ENCODE results near the gene TBC1D22A.
"Not testable (repeated sequence)": the region's sequence is repeated elsewhere in the genome, so short reads cannot be mapped to it uniquely, and the experiment has no call there.

Gene TBC1D22A

DNA sequence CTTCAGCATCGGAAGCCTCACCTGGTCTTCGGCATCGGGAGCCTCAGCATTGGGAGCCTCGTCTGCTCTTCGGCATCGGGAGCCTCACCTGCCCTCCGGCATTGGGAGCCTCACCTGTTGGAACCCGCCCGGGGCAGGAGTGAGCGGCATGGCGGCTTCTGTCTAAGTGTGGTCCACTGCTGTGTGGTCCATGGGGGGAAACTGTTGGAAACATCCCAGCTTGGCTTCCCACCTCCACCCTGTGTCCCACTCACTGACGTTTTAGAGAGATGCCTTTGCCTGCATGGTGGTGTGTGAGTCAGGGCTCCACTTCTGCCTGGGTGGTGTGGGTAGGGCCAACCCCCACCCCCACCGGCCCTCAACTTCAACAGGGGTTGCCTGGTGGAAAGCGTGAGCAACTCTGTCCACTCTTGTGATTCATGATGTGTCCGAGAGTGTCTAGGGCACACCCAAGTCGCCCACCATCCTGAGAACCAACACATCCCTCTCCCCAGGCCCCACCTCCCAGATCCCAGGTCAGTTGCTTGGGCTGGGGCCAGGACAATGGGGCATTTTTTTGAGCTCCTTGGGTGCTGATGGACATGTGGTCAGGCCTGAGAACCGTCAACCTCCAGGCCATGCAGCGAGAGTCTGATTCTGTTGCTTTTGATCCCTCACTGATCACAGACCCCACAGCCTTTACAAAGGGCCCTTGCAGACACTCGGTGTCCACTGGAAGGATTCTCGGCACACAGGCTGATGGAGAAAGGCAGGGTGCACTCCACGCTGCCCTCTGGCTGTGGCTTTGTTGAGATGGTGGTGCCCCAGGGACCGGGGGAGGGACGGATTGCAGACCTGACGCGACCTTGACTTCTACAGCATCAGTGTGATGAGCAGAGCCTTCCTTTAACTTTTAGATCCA lies 406.7 kb downstream of the TBC1D22A start:
- Histone ChIP-seq H3K36me3 (ENCODE audit: insufficient read depth, low read length) (peaks cover 18% of the 10 kb centered on the region), H4K20me1 (ENCODE audit: insufficient read depth, low read length) (no peaks in the 10 kb centered on the region), H3K27ac (ENCODE audit: low read depth, low read length, poor library complexity, severe bottlenecking) (no peak overlapping the region), H3K4me2 (ENCODE audit: low read length) (no peak overlapping the region), H3K9ac (ENCODE audit: low read length) (no peak overlapping the region), H2AFZ (ENCODE audit: low read length) (no peak overlapping the region), H3K9me2 (ENCODE audit: low read depth, low read length) (no peaks in the 10 kb centered on the region), H3K4me3 (ENCODE audit: low read depth, low read length, poor library complexity, severe bottlenecking) (no peak overlapping the region), H3K27me3 (ENCODE audit: insufficient read depth, low read length) (no peaks in the 10 kb centered on the region), H3K9me3 (ENCODE audit: low read length) (peaks cover 5% of the 10 kb centered on the region; the same call in 1 of the 2 replicates), H3F3A (ENCODE audit: insufficient read depth, low read length) (no peaks in the 10 kb centered on the region), H3K79me2 (ENCODE audit: insufficient read depth, low read length) (no peaks in the 10 kb centered on the region), H3K4me1 (ENCODE audit: insufficient read depth, low read length, severe bottlenecking) (peaks cover 15% of the 10 kb centered on the region)
- TF ChIP-seq, protein P1, sequence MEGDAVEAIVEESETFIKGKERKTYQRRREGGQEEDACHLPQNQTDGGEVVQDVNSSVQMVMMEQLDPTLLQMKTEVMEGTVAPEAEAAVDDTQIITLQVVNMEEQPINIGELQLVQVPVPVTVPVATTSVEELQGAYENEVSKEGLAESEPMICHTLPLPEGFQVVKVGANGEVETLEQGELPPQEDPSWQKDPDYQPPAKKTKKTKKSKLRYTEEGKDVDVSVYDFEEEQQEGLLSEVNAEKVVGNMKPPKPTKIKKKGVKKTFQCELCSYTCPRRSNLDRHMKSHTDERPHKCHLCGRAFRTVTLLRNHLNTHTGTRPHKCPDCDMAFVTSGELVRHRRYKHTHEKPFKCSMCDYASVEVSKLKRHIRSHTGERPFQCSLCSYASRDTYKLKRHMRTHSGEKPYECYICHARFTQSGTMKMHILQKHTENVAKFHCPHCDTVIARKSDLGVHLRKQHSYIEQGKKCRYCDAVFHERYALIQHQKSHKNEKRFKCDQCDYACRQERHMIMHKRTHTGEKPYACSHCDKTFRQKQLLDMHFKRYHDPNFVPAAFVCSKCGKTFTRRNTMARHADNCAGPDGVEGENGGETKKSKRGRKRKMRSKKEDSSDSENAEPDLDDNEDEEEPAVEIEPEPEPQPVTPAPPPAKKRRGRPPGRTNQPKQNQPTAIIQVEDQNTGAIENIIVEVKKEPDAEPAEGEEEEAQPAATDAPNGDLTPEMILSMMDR (IDR thresholded peaks at IDR 0.05; ENCODE audit: low read length) = no peak
- no peak for TF ChIP-seq EZH2 (IDR thresholded peaks at IDR 0.05; ENCODE audit: borderline replicate concordance, low read length)

DNA sequence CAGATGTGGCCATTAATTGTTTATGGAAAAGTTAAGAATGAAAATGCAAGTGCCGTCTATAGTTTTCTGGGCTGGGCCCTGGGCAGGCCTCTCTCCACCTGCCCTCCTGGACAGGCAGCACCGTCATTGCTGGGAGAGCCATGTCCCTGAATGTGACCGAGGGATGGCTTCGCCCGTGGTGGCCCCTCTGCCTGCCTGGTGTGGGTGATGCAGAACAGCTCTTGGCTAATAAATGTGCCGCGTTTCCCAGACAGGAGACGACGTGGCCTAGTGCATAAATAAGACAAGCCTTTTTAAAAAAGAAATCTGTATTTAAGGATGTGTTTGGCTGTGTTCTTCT lies 407.3 kb downstream of the TBC1D22A start:
- Histone ChIP-seq H2AFZ (ENCODE audit: low read length) (no peak overlapping the region), H4K20me1 (ENCODE audit: insufficient read depth, low read length) (no peaks in the 10 kb centered on the region), H3K4me3 (ENCODE audit: low read depth, low read length, poor library complexity, severe bottlenecking) (no peak overlapping the region), H3K27ac (ENCODE audit: low read depth, low read length, poor library complexity, severe bottlenecking) (no peak overlapping the region), H3K4me1 (ENCODE audit: insufficient read depth, low read length, severe bottlenecking) (peaks cover 14% of the 10 kb centered on the region), H3K9me3 (ENCODE audit: low read length) (peaks cover 5% of the 10 kb centered on the region; the same call in 1 of the 2 replicates), H3F3A (ENCODE audit: insufficient read depth, low read length) (no peaks in the 10 kb centered on the region), H3K27me3 (ENCODE audit: insufficient read depth, low read length) (no peaks in the 10 kb centered on the region), H3K9me2 (ENCODE audit: low read depth, low read length) (no peaks in the 10 kb centered on the region), H3K36me3 (ENCODE audit: insufficient read depth, low read length) (peaks cover 18% of the 10 kb centered on the region), H3K4me2 (ENCODE audit: low read length) (no peak overlapping the region), H3K79me2 (ENCODE audit: insufficient read depth, low read length) (no peaks in the 10 kb centered on the region), H3K9ac (ENCODE audit: low read length) (no peak overlapping the region)
- TF ChIP-seq, protein P1 (IDR thresholded peaks at IDR 0.05; ENCODE audit: low read length) = no peak

DNA sequence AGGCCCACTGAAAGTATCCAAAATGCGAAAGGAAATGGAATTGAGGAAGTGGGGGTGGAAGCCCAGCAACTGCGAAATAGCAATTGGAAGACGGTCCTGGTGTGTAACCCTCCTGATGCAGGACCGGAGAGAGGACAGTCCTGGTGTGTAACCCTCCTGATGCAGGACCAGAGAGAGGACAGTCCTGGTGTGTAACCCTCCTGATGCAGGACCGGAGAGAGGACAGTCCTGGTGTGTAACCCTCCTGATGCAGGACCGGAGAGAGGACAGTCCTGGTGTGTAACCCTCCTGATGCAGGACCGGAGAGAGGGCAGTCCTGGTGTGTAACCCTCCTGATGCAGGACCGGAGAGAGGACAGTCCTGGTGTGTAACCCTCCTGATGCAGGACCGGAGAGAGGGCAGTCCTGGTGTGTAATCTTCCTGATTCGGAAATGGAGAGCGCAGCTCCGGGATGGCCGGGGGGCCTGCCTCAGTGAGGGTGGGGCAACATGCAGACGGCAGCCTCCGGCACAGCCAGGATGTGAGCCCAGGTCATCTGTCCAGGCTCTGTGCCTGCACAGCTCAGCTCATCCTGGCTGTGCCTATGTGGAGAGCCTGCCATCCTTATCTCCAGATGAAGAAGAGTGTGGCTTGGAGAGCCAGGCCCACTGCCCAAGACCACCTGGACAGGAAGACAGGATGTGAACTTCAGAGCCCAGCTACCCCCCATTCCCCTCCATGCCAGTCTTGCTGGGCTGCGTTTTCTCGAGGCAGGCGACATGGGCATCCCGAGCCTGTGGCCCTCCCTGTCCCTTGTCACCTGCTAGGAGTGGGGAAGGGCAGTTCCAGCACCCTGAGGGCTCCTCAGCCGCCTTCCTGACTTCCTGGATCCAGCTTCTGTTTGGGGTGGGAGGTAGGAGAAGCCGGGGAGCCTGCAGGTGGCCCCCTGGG lies 408.3 kb downstream of the TBC1D22A start:
- H3K9ac ChIP-seq (ENCODE audit: low read length); H3K27me3 ChIP-seq (ENCODE audit: insufficient read depth, low read length); H3K9me3 ChIP-seq (ENCODE audit: low read length); H3F3A ChIP-seq (ENCODE audit: insufficient read depth, low read length); H3K79me2 ChIP-seq (ENCODE audit: insufficient read depth, low read length); H3K4me1 ChIP-seq (ENCODE audit: insufficient read depth, low read length, severe bottlenecking); H3K4me3 ChIP-seq (ENCODE audit: low read depth, low read length, poor library complexity, severe bottlenecking); H4K20me1 ChIP-seq (ENCODE audit: insufficient read depth, low read length); H2AFZ ChIP-seq (ENCODE audit: low read length); H3K9me2 ChIP-seq (ENCODE audit: low read depth, low read length); H3K27ac ChIP-seq (ENCODE audit: low read depth, low read length, poor library complexity, severe bottlenecking); H3K4me2 ChIP-seq (ENCODE audit: low read length): not testable (repeated sequence)
- peaks cover 18% of the 10 kb centered on the region for H3K36me3 ChIP-seq (ENCODE audit: insufficient read depth, low read length)
